ENCODE results near the gene DNAH2. TPM values are rescaled to one million over a fixed set of nuclear protein-coding genes. Genes with fewer than 3 reads are reported as not detected.
A peak's percentile ranks its signal among the peaks of the same experiment; 100 is the strongest.

DNAH2 gene
- polyA plus RNA-seq, 2 of the 4 experiments (the other 2 are of a cell fraction): 0.01 to 0.08 TPM

DNA sequence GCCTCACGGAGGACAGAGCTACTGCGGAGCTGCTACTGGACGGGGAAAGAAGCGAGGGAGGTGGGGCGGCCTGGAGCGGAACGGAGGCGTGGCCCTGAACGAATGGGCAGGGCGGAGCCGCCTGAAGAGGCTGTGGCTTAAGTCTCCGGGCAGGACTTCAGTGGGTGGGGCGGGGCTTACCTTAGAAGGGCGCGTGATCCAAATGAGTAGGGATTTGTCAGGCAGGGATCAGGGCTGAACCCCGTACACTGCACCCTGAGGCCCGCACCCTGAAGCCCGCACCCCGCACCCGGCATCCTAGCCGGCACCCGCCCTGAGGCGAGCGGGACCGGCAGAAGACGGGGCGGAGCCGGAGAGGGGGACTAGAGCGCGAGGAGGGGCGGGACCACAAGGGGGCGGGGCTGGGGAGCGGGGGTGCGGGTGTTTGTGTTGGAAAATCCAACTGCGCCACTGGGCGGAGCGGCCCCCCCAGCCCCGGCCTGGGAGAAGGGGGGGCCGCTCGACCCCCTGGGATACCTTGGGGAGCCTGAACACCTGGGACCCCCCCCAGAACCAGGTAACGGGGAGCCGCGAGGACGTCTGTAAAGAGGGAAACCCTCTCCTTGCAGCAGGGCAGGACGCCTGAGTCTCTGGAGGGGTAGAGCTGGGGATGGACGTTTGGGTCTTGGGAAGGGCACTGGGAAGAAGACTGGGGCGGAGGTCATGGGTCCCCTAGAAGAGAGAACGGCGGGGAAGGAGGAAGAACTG, 116.4 kb downstream of the DNAH2 start, which contains the start of gene KDM6B (continued):
- TF ChIP-seq, protein P1, sequence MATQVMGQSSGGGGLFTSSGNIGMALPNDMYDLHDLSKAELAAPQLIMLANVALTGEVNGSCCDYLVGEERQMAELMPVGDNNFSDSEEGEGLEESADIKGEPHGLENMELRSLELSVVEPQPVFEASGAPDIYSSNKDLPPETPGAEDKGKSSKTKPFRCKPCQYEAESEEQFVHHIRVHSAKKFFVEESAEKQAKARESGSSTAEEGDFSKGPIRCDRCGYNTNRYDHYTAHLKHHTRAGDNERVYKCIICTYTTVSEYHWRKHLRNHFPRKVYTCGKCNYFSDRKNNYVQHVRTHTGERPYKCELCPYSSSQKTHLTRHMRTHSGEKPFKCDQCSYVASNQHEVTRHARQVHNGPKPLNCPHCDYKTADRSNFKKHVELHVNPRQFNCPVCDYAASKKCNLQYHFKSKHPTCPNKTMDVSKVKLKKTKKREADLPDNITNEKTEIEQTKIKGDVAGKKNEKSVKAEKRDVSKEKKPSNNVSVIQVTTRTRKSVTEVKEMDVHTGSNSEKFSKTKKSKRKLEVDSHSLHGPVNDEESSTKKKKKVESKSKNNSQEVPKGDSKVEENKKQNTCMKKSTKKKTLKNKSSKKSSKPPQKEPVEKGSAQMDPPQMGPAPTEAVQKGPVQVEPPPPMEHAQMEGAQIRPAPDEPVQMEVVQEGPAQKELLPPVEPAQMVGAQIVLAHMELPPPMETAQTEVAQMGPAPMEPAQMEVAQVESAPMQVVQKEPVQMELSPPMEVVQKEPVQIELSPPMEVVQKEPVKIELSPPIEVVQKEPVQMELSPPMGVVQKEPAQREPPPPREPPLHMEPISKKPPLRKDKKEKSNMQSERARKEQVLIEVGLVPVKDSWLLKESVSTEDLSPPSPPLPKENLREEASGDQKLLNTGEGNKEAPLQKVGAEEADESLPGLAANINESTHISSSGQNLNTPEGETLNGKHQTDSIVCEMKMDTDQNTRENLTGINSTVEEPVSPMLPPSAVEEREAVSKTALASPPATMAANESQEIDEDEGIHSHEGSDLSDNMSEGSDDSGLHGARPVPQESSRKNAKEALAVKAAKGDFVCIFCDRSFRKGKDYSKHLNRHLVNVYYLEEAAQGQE (IDR thresholded peaks at IDR 0.05): peak; percentile 12; the same call in 1 of the 2 replicates
- TF ChIP-seq HEYL (CRISPR knock-in tag; IDR thresholded peaks at IDR 0.05) (no peak), EHF (CRISPR knock-in tag; IDR thresholded peaks at IDR 0.05) (peak; percentile 21; the same call in 1 of the 2 replicates), NFE2L2 (conservative IDR thresholded peaks at IDR 0.05; ENCODE audit: low read length) (no peak), ESRRA (IDR thresholded peaks at IDR 0.05; ENCODE audit: borderline replicate concordance, low read length) (no peak), MAFK (IDR thresholded peaks at IDR 0.05; ENCODE audit: partially characterized antibody) (no peak), EHMT2 (IDR thresholded peaks at IDR 0.05; ENCODE audit: low read depth) (no peak), ZNF302 (CRISPR knock-in tag; IDR thresholded peaks at IDR 0.05) (no peak), ZC3H11A (IDR thresholded peaks at IDR 0.05) (no peak)
- TF ChIP-seq, protein P2, sequence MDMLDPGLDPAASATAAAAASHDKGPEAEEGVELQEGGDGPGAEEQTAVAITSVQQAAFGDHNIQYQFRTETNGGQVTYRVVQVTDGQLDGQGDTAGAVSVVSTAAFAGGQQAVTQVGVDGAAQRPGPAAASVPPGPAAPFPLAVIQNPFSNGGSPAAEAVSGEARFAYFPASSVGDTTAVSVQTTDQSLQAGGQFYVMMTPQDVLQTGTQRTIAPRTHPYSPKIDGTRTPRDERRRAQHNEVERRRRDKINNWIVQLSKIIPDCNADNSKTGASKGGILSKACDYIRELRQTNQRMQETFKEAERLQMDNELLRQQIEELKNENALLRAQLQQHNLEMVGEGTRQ (IDR thresholded peaks at IDR 0.05): peak; percentile 34; the same call in 1 of the 2 replicates
- TF ChIP-seq, protein P3, sequence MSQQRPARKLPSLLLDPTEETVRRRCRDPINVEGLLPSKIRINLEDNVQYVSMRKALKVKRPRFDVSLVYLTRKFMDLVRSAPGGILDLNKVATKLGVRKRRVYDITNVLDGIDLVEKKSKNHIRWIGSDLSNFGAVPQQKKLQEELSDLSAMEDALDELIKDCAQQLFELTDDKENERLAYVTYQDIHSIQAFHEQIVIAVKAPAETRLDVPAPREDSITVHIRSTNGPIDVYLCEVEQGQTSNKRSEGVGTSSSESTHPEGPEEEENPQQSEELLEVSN (IDR thresholded peaks at IDR 0.05; ENCODE audit: borderline replicate concordance, low read depth): no peak
- TF ChIP-seq, protein P4, sequence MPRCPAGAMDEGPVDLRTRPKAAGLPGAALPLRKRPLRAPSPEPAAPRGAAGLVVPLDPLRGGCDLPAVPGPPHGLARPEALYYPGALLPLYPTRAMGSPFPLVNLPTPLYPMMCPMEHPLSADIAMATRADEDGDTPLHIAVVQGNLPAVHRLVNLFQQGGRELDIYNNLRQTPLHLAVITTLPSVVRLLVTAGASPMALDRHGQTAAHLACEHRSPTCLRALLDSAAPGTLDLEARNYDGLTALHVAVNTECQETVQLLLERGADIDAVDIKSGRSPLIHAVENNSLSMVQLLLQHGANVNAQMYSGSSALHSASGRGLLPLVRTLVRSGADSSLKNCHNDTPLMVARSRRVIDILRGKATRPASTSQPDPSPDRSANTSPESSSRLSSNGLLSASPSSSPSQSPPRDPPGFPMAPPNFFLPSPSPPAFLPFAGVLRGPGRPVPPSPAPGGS (IDR thresholded peaks at IDR 0.05): no peak
- TF ChIP-seq, protein P5, sequence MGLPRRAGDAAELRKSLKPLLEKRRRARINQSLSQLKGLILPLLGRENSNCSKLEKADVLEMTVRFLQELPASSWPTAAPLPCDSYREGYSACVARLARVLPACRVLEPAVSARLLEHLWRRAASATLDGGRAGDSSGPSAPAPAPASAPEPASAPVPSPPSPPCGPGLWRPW (IDR thresholded peaks at IDR 0.05): no peak
- TF ChIP-seq, protein P6, sequence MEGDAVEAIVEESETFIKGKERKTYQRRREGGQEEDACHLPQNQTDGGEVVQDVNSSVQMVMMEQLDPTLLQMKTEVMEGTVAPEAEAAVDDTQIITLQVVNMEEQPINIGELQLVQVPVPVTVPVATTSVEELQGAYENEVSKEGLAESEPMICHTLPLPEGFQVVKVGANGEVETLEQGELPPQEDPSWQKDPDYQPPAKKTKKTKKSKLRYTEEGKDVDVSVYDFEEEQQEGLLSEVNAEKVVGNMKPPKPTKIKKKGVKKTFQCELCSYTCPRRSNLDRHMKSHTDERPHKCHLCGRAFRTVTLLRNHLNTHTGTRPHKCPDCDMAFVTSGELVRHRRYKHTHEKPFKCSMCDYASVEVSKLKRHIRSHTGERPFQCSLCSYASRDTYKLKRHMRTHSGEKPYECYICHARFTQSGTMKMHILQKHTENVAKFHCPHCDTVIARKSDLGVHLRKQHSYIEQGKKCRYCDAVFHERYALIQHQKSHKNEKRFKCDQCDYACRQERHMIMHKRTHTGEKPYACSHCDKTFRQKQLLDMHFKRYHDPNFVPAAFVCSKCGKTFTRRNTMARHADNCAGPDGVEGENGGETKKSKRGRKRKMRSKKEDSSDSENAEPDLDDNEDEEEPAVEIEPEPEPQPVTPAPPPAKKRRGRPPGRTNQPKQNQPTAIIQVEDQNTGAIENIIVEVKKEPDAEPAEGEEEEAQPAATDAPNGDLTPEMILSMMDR (IDR thresholded peaks at IDR 0.05): no peak

DNA sequence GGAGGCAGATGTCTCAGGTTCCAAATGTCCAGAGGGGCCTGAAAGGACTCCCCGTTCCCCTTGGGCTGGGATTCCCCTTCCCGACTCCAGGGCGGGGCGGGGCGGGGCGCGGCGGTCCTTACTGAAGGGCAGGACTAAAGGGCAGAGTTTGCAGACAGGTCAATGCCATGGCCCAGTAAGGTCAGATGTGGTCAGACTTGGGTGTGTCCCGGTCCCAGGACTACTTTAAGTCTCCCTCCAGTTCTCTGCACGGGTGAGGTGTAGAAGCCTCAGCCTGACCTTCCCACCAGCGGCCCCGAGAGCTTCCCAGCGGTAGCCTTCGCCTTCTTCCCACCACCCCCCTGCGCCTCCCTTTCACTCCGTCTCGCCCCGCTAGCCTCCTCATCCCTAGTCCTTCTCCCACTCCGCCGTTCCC, 117.0 kb downstream of the DNAH2 start:
- H3K4me1 ChIP-seq: peaks cover 29% of the 10 kb centered on the region
- ATAC-seq (peak; percentile 15 to 32; a peak in 5 of 6 replicates), DNase-seq (ENCODE audit: low read depth in 1 of 2, low spot score in 1 of 2) (peak; percentile 50 to 76), FAIRE-seq (no peak)
- H3K4me2 ChIP-seq: peak overlapping the region; percentile 96
- no peaks in the 10 kb centered on the region for H3K9me3 ChIP-seq
- H3K27ac ChIP-seq: peak overlapping the region; percentile 76 to 89
- WGBS (ENCODE audit: missing lambda C conversion rate): 3% methylated on average over 19 of the region's 20 CpGs
- CTCF ChIA-PET: interaction anchor here (0.7 to 25.1 kb wide), 34 partner anchors 5 to 560 kb away, joined by 3 to 677 read pairs (median 4); partner anchors contain the start of genes KDM6B, NAA38, RNF227 and TMEM88
- no peak for TF ChIP-seq HDAC2 (IDR thresholded peaks at IDR 0.05)
- TF ChIP-seq, protein P1 (IDR thresholded peaks at IDR 0.05): 0 out of 2 replicates have a peak, but pooled peaks have one; percentile 2
- peak; percentile 78; the same call in 1 of the 2 replicates for TF ChIP-seq KDM5A (IDR thresholded peaks at IDR 0.05)
- TF ChIP-seq POLR2AphosphoS2 (conservative IDR thresholded peaks at IDR 0.05; ENCODE audit: low read length): no peak
- TF ChIP-seq ESRRA (IDR thresholded peaks at IDR 0.05; ENCODE audit: borderline replicate concordance, low read length): peak; percentile 62; the same call in 1 of the 2 replicates
- no peak for TF ChIP-seq SREBF2 (IDR thresholded peaks at IDR 0.05)
- H3K4me3 ChIP-seq: peak overlapping the region; percentile 60
- POLR2A ChIA-PET: interaction anchor here (0.7 to 6.7 kb wide), 6 partner anchors 9 to 23 kb away, joined by 3 to 44 read pairs (median 6); partner anchors contain the start of genes CYB5D1 and NAA38

Measured in A549 (cell line).